Hematopoietic multipotent progenitor cell treated with erythropoietin and hydrocortisone succinate and interleukin-3 and kit ligand, for 4 days (in vitro differentiated cells): ENCODE results near the gene UNC5A.
A peak's percentile ranks its signal among the peaks of the same experiment; 100 is the strongest.

Source experiments
- DNase-seq: peaks from one replicate; pipeline ENCODE4 v3.0.0-alpha.2; 2015

The UNC5A gene

GRCh38 chr5:176802116-176802784 lies 8.1 kb upstream of the UNC5A start:
- no peak for DNase-seq

- no peak for DNase-seq
Observed at GRCh38 chr5:176803068-176803942, 7.1 kb upstream of the UNC5A start.

GRCh38 chr5:176803943-176804498 lies 6.3 kb upstream of the UNC5A start:
- DNase-seq, result peak; percentile 65

- DNase-seq, result peak; percentile 48
Observed at GRCh38 chr5:176806137-176806536, 4.2 kb upstream of the UNC5A start.

- DNase-seq, result no peak
Observed at GRCh38 chr5:176809544-176810080, 747 bp upstream of the UNC5A start.

- no peak for DNase-seq
Observed at GRCh38 chr5:176810687-176811501, 535 bp downstream of the UNC5A start.

GRCh38 chr5:176812269-176813259 lies 2.2 kb downstream of the UNC5A start:
- peak; percentile 65 for DNase-seq

- DNase-seq, result no peak
Observed at GRCh38 chr5:176813587-176814312, 3.4 kb downstream of the UNC5A start.

- no peak for DNase-seq
Observed at GRCh38 chr5:176814313-176814685, 3.9 kb downstream of the UNC5A start.

GRCh38 chr5:176814836-176815438 lies 4.6 kb downstream of the UNC5A start:
- no peak for DNase-seq

- DNase-seq, result no peak
Observed at GRCh38 chr5:176816043-176816745, 5.8 kb downstream of the UNC5A start.

GRCh38 chr5:176816791-176817347 lies 6.5 kb downstream of the UNC5A start:
- no peak for DNase-seq

GRCh38 chr5:176817369-176817840 lies 7.0 kb downstream of the UNC5A start:
- DNase-seq, result no peak

- DNase-seq, result peak; percentile 60
Observed at GRCh38 chr5:176817841-176818377, 7.5 kb downstream of the UNC5A start.

GRCh38 chr5:176818391-176819098 lies 8.2 kb downstream of the UNC5A start:
- DNase-seq, result peak; percentile 40

- DNase-seq, result no peak
Observed at GRCh38 chr5:176819476-176819875, 9.1 kb downstream of the UNC5A start.

GRCh38 chr5:176820937-176821336 lies 10.6 kb downstream of the UNC5A start:
- DNase-seq, result no peak

- DNase-seq, result no peak
Observed at GRCh38 chr5:176821441-176821840, 11.1 kb downstream of the UNC5A start.
